Neuronal stem cell (in vitro differentiated cells): ENCODE data around the gene DGLUCY.
A peak's percentile ranks its signal among the peaks of the same experiment; 100 is the strongest.
"Not testable (repeated sequence)": the region's sequence is repeated elsewhere in the genome, so short reads cannot be mapped to it uniquely, and the experiment has no call there.

ENCODE experiments used
- DNase-seq: peaks from one replicate; pipeline ENCODE4 v3.0.0-alpha.2; 2013; ENCODE audit warnings: low spot score
- H2AFZ ChIP-seq: one replicate; pipeline ENCODE4 v1.6.1; 2013; ENCODE audit warnings: mild to moderate bottlenecking, low read length, inconsistent platforms
- H2AK5ac ChIP-seq: 2 replicates; pipeline ENCODE4 v1.6.1; 2013; ENCODE audit warnings: low read depth, mild to moderate bottlenecking, inconsistent platforms, low read length, moderate library complexity, mixed read lengths
- H2BK120ac ChIP-seq: 2 replicates; pipeline ENCODE4 v1.6.1; 2013; ENCODE audit warnings: low read depth, mild to moderate bottlenecking, inconsistent platforms, low read length, moderate library complexity, mixed read lengths
- H2BK12ac ChIP-seq: one replicate; pipeline ENCODE4 v1.6.1; 2013; ENCODE audit warnings: low read length, inconsistent platforms
- H2BK15ac ChIP-seq: 2 replicates; pipeline ENCODE4 v1.6.1; 2013; ENCODE audit warnings: mild to moderate bottlenecking, low read length, inconsistent platforms, mixed read lengths
- H2BK5ac ChIP-seq: one replicate; pipeline ENCODE4 v1.6.1; 2013; ENCODE audit warnings: inconsistent platforms, mild to moderate bottlenecking, low read length, moderate library complexity
- H3K14ac ChIP-seq: one replicate; pipeline ENCODE4 v1.6.1; 2013; ENCODE audit warnings: low read length, inconsistent platforms
- H3K18ac ChIP-seq: 2 replicates; pipeline ENCODE4 v1.6.1; 2013; ENCODE audit warnings: low read length, inconsistent platforms
- H3K23ac ChIP-seq: 2 replicates; pipeline ENCODE4 v1.6.1; 2013; ENCODE audit warnings: low read depth, mild to moderate bottlenecking, mixed read lengths, low read length, inconsistent platforms; ENCODE audit not compliant: poor library complexity
- H3K27ac ChIP-seq: replicated peaks from 3 replicates; pipeline ENCODE4 v1.5.1; 2013; ENCODE audit warnings: low read length, inconsistent platforms
- H3K27me3 ChIP-seq, 3 experiments: 2 replicates each; pipeline ENCODE4 v1.6.1; 2013; ENCODE audit warnings: low read length in 3 of 3, mild to moderate bottlenecking in 2 of 3, inconsistent platforms in 1 of 3, low read depth in 1 of 3, mixed read lengths in 1 of 3, moderate library complexity in 1 of 3; ENCODE audit not compliant: control insufficient read depth in 3 of 3, insufficient read depth in 3 of 3
- H3K36me3 ChIP-seq, 2 donors: replicated peaks in 1 of 2; 2 replicates each; pipeline ENCODE4 v1.6.1; 2013; ENCODE audit warnings: low read length in 2 of 2; ENCODE audit not compliant: control insufficient read depth in 2 of 2, insufficient read depth in 2 of 2
- H3K4ac ChIP-seq: 2 replicates; pipeline ENCODE4 v1.6.1; 2013; ENCODE audit warnings: inconsistent platforms, mild to moderate bottlenecking, low read length, moderate library complexity
- H3K4me1 ChIP-seq, 2 donors: 1 replicate in 1 of 2; 2 replicates in 1 of 2; pipeline ENCODE4 v1.6.1; 2013; ENCODE audit warnings: low read length in 2 of 2, low read depth in 1 of 2; ENCODE audit not compliant: control insufficient read depth in 2 of 2, insufficient read depth in 1 of 2
- H3K4me2 ChIP-seq: one replicate; pipeline ENCODE4 v1.6.1; 2013; ENCODE audit warnings: mild to moderate bottlenecking, low read length, inconsistent platforms; ENCODE audit not compliant: insufficient read depth, poor library complexity, severe bottlenecking
- H3K4me3 ChIP-seq, 2 donors: 2 replicates each; pipeline ENCODE4 v1.5.1; 2013; ENCODE audit warnings: low read length in 2 of 2, mild to moderate bottlenecking in 2 of 2, inconsistent platforms in 1 of 2, moderate library complexity in 1 of 2
- H3K79me1 ChIP-seq: one replicate; pipeline ENCODE4 v1.6.1; 2013; ENCODE audit warnings: low read depth, mild to moderate bottlenecking, inconsistent platforms, low read length, moderate library complexity
- H3K9ac ChIP-seq: one replicate; pipeline ENCODE4 v1.6.1; 2013; ENCODE audit warnings: mild to moderate bottlenecking, low read depth, low read length, inconsistent platforms; ENCODE audit not compliant: poor library complexity
- H3K9me3 ChIP-seq, 2 donors: replicated peaks in 1 of 2; 2 replicates each; pipeline versions ENCODE3 to v1.6.1; 2013; ENCODE audit warnings: low read length in 2 of 2, mild to moderate bottlenecking in 2 of 2, inconsistent platforms in 1 of 2, low read depth in 1 of 2, mixed read lengths in 1 of 2, moderate library complexity in 1 of 2; ENCODE audit not compliant: control insufficient read depth in 2 of 2, insufficient read depth in 1 of 2
- H4K8ac ChIP-seq: one replicate; pipeline ENCODE4 v1.6.1; 2013; ENCODE audit warnings: low read depth, mild to moderate bottlenecking, inconsistent platforms, low read length, moderate library complexity
- H4K91ac ChIP-seq: one replicate; pipeline ENCODE4 v1.6.1; 2013; ENCODE audit warnings: low read length, low read depth, mild to moderate bottlenecking, inconsistent platforms; ENCODE audit not compliant: poor library complexity
- WGBS, 2 donors: extraction: QIAGEN DNeasy Blood & Tissue Kit; methylation state at CpG; one replicate each; pipeline ENCODE4 v1.1.7; 2013; ENCODE audit warnings: missing lambda C conversion rate in 2 of 2, mixed read lengths in 1 of 2; ENCODE audit not compliant: insufficient read length in 2 of 2, insufficient replicate concordance in 1 of 2; ENCODE audit errors: extremely low coverage in 2 of 2; 5-methylcytosine and 5-hydroxymethylcytosine counted together

Gene DGLUCY

GRCh38 chr14:91264151-91265150, 150.6 kb downstream of the DGLUCY start:
- Histone ChIP-seq H3K9ac (peak overlapping the region; percentile 80), H3K4me3 (peak overlapping the region; percentile 15 to 75)
- no CpG with 5 or more reads among the region's 69 CpGs for WGBS, 2 donors

GRCh38 chr14:91265404-91265803, 151.5 kb downstream of the DGLUCY start:
- no peak overlapping the region for H3K9ac ChIP-seq
- H3K4ac ChIP-seq, result no peak overlapping the region
- no peak overlapping the region for H3K4me2 ChIP-seq
- peaks cover 4 to 8% of the 10 kb centered on the region in 2 donors for H3K4me1 ChIP-seq
- H2AK5ac ChIP-seq, result peak overlapping the region; percentile 32
- no peak overlapping the region for H3K14ac ChIP-seq
- H3K36me3 ChIP-seq, result peaks cover 2 to 3% of the 10 kb centered on the region in 2 donors
- no peak overlapping the region for H4K91ac ChIP-seq
- no peak for DNase-seq
- H3K9me3 ChIP-seq, result peaks cover 0 to 4% of the 10 kb centered on the region in 2 donors
- H2BK120ac ChIP-seq, result no peak overlapping the region
- peak overlapping the region; percentile 84 for H3K18ac ChIP-seq
- no peak overlapping the region for H2BK12ac ChIP-seq
- no peak overlapping the region for H3K4me3 ChIP-seq
- H2AFZ ChIP-seq, result no peak overlapping the region
- H3K79me1 ChIP-seq, result peaks cover 4% of the 10 kb centered on the region
- H3K23ac ChIP-seq, result no peak overlapping the region
- H4K8ac ChIP-seq, result no peak overlapping the region
- peak overlapping the region; percentile 63 for H2BK15ac ChIP-seq
- no peak overlapping the region for H2BK5ac ChIP-seq
- H3K27me3 ChIP-seq, result peaks cover 6 to 34% (median 21%) of the 10 kb centered on the region in 3 experiments
- H3K27ac ChIP-seq, result no peak overlapping the region
- WGBS, 2 donors, result no CpG with 5 or more reads among the region's 7 CpGs

More at GRCh38 chr14:91264151-91265150, 150.6 kb downstream of the DGLUCY start:
- Histone ChIP-seq H3K4ac (no peak overlapping the region), H2AFZ (peak overlapping the region; percentile 84), H2BK12ac (no peak overlapping the region), H4K8ac (peak overlapping the region; percentile 58), H3K18ac (peak overlapping the region; percentile 92), H2BK15ac (peak overlapping the region; percentile 63), H3K14ac (peak overlapping the region; percentile 66), H3K27me3 (peaks cover 6 to 34% (median 21%) of the 10 kb centered on the region in 3 experiments), H2BK120ac (peak overlapping the region; percentile 90), H3K79me1 (peaks cover 3% of the 10 kb centered on the region), H2AK5ac (peak overlapping the region; percentile 32), H2BK5ac (peak overlapping the region; percentile 10), H3K27ac (no peak overlapping the region), H3K4me1 (peaks cover 4 to 7% of the 10 kb centered on the region in 2 donors), H4K91ac (no peak overlapping the region), H3K9me3 (peaks cover 0 to 4% of the 10 kb centered on the region in 2 donors), H3K36me3 (no peaks in the 10 kb centered on the region), H3K23ac (peak overlapping the region; percentile 69), H3K4me2 (peak overlapping the region; percentile 61)
- no peak for DNase-seq

GRCh38 chr14:91266276-91266675, 152.4 kb downstream of the DGLUCY start:
- no CpG with 5 or more reads among the region's 15 CpGs for WGBS, 2 donors

GRCh38 chr14:91267965-91268437, 154.1 kb downstream of the DGLUCY start:
- no peak overlapping the region for H2BK15ac ChIP-seq
- no peak for DNase-seq

More at GRCh38 chr14:91266276-91266675, 152.4 kb downstream of the DGLUCY start:
- not testable (repeated sequence) for H3K9ac ChIP-seq, H3K79me1 ChIP-seq, H2AFZ ChIP-seq, H3K18ac ChIP-seq, H2BK12ac ChIP-seq, H2AK5ac ChIP-seq, H3K4me1 ChIP-seq, H2BK120ac ChIP-seq, H2BK15ac ChIP-seq, H2BK5ac ChIP-seq, H3K14ac ChIP-seq, H3K4me3 ChIP-seq, H3K9me3 ChIP-seq, H3K23ac ChIP-seq, H3K4ac ChIP-seq, H4K8ac ChIP-seq, H3K4me2 ChIP-seq, H4K91ac ChIP-seq, H3K27ac ChIP-seq, H3K36me3 ChIP-seq, DNase-seq
- H3K27me3 ChIP-seq, result peaks cover 6 to 34% (median 21%) of the 10 kb centered on the region in 3 experiments

More at GRCh38 chr14:91267965-91268437, 154.1 kb downstream of the DGLUCY start:
- Histone ChIP-seq H3K4me2 (no peak overlapping the region), H3K14ac (no peak overlapping the region), H3K23ac (no peak overlapping the region), H3K4ac (no peak overlapping the region), H3K18ac (no peak overlapping the region), H2BK120ac (no peak overlapping the region), H4K8ac (no peak overlapping the region), H3K4me1 (peaks cover 4 to 8% of the 10 kb centered on the region in 2 donors), H3K36me3 (peaks cover 6 to 17% of the 10 kb centered on the region in 2 donors), H3K79me1 (peaks cover 4% of the 10 kb centered on the region), H3K27me3 (peaks cover 6 to 30% (median 21%) of the 10 kb centered on the region in 3 experiments), H2BK12ac (no peak overlapping the region), H2BK5ac (no peak overlapping the region), H3K4me3 (no peak overlapping the region), H3K9me3 (no peaks in the 10 kb centered on the region), H2AFZ (no peak overlapping the region), H4K91ac (no peak overlapping the region), H3K9ac (no peak overlapping the region), H3K27ac (no peak overlapping the region), H2AK5ac (no peak overlapping the region)
- no CpG with 5 or more reads among the region's 7 CpGs for WGBS, 2 donors
